HL-60 (cell line): ENCODE results near the gene RAB11FIP5.

Source experiments
- DNase-seq, 2 experiments: peaks; one replicate each; pipeline ENCODE4 v3.0.0-alpha.2; 2010 to 2020; ENCODE audit warnings: low read depth in 1 of 2, low spot score in 1 of 2
- H3K27ac ChIP-seq: fragments of 250-450 bp; sonication (Bioruptor Pico); replicated peaks from 2 replicates; pipeline ENCODE4 v1.5.1; 2020; ENCODE audit warnings: mild to moderate bottlenecking, moderate library complexity
- H3K27me3 ChIP-seq: fragments of 250-450 bp; sonication (Bioruptor Pico); 2 replicates; pipeline ENCODE4 v1.5.1; 2021; ENCODE audit warnings: mild to moderate bottlenecking, moderate library complexity; ENCODE audit not compliant: insufficient read depth, poor library complexity, severe bottlenecking
- H3K4me3 ChIP-seq: replicated peaks from 2 replicates; pipeline ENCODE4 v1.5.1; 2011; ENCODE audit warnings: mild to moderate bottlenecking, control low read depth, low read length; ENCODE audit not compliant: insufficient read depth
- CTCF ChIP-seq: IDR thresholded peaks from one replicate; pipeline ENCODE4 v1.5.1; 2011; ENCODE audit warnings: low read length, control low read depth, inconsistent platforms; ENCODE audit not compliant: insufficient read depth
- GABPA ChIP-seq: IDR thresholded peaks from 2 replicates; pipeline ENCODE4 v1.6.1; 2012; ENCODE audit warnings: low read depth
- POLR2AphosphoS5 ChIP-seq: IDR thresholded peaks from 2 replicates; pipeline ENCODE4 v1.6.1; 2012; ENCODE audit warnings: low read depth
- REST ChIP-seq: IDR thresholded peaks from 2 replicates; pipeline ENCODE4 v1.6.1; 2012; ENCODE audit warnings: low read depth; ENCODE audit not compliant: insufficient replicate concordance
- SPI1 ChIP-seq: IDR thresholded peaks from 2 replicates; pipeline ENCODE4 v1.6.1; 2012; ENCODE audit warnings: low read depth, mild to moderate bottlenecking, borderline replicate concordance

RAB11FIP5 gene

GRCh38 chr2:73091164-73091563, 21.6 kb downstream of the RAB11FIP5 start:
- no peaks in the 10 kb centered on the region for H3K27me3 ChIP-seq
- H3K27ac ChIP-seq = no peak overlapping the region
- no peak overlapping the region for H3K4me3 ChIP-seq
- no peak for DNase-seq
- no peak for TF ChIP-seq CTCF
- no peak for TF ChIP-seq REST
- no peak for TF ChIP-seq SPI1
- TF ChIP-seq POLR2AphosphoS5 = no peak
- no peak for TF ChIP-seq GABPA

GRCh38 chr2:73089270-73090030, 23.3 kb downstream of the RAB11FIP5 start:
- no peak overlapping the region for H3K27ac ChIP-seq
- no peaks in the 10 kb centered on the region for H3K27me3 ChIP-seq
- TF ChIP-seq SPI1 (no peak), POLR2AphosphoS5 (no peak), GABPA (no peak), CTCF (no peak), REST (no peak)
- DNase-seq = no peak
- no peak overlapping the region for H3K4me3 ChIP-seq

- no peaks in the 10 kb centered on the region for H3K27me3 ChIP-seq
- DNase-seq = no peak
- no peak for TF ChIP-seq POLR2AphosphoS5
- H3K4me3 ChIP-seq = no peak overlapping the region
- no peak overlapping the region for H3K27ac ChIP-seq
Observed at GRCh38 chr2:73088703-73089102, 24.0 kb downstream of the RAB11FIP5 start.

GRCh38 chr2:73088211-73088610, 24.5 kb downstream of the RAB11FIP5 start:
- Histone ChIP-seq H3K27ac (no peak overlapping the region), H3K4me3 (no peak overlapping the region), H3K27me3 (no peaks in the 10 kb centered on the region)
- TF ChIP-seq SPI1 = no peak
- TF ChIP-seq CTCF = no peak
- TF ChIP-seq GABPA = no peak
- TF ChIP-seq POLR2AphosphoS5 = no peak
- TF ChIP-seq REST = no peak
- no peak for DNase-seq
